AG10803 (cell line): Measurements from ENCODE around the gene CEP41.

Source experiments
- DNase-seq: peaks from one replicate; pipeline ENCODE4 v3.0.0; 2010; ENCODE audit warnings: low read depth
- H3K4me3 ChIP-seq: 2 replicates; pipeline ENCODE4 v1.5.1; 2011; ENCODE audit warnings: mild to moderate bottlenecking, low read length, control low read depth
- TF ChIP-seq, protein P1 (sequence below): conservative IDR thresholded peaks from 2 replicates; pipeline ENCODE4 v1.5.1; 2011; ENCODE audit warnings: mild to moderate bottlenecking, low read length, control low read depth, inconsistent platforms

Gene CEP41

DNA sequence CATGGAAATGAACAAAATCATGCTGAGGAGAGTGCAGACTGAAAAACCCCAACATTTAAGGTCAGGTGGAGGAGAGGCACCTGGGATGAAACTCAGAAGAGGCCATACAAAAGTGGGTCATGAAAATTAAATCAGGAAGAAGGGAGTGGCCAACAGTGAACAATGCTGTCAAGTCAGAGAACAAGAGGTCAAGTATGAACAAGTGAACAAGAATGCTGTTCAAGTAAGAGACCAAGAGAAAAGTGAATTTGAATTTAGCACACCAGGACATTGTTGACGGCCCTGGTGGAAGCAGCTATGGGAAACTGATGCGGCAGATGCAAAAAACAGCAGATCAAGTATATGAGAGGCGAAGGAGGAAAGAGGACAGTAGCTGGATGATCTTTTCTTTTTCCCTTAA lies 7.9 kb downstream of the CEP41 start:
- TF ChIP-seq, protein P1, sequence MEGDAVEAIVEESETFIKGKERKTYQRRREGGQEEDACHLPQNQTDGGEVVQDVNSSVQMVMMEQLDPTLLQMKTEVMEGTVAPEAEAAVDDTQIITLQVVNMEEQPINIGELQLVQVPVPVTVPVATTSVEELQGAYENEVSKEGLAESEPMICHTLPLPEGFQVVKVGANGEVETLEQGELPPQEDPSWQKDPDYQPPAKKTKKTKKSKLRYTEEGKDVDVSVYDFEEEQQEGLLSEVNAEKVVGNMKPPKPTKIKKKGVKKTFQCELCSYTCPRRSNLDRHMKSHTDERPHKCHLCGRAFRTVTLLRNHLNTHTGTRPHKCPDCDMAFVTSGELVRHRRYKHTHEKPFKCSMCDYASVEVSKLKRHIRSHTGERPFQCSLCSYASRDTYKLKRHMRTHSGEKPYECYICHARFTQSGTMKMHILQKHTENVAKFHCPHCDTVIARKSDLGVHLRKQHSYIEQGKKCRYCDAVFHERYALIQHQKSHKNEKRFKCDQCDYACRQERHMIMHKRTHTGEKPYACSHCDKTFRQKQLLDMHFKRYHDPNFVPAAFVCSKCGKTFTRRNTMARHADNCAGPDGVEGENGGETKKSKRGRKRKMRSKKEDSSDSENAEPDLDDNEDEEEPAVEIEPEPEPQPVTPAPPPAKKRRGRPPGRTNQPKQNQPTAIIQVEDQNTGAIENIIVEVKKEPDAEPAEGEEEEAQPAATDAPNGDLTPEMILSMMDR, result no peak
- no peak overlapping the region for H3K4me3 ChIP-seq
- DNase-seq, result no peak

DNA sequence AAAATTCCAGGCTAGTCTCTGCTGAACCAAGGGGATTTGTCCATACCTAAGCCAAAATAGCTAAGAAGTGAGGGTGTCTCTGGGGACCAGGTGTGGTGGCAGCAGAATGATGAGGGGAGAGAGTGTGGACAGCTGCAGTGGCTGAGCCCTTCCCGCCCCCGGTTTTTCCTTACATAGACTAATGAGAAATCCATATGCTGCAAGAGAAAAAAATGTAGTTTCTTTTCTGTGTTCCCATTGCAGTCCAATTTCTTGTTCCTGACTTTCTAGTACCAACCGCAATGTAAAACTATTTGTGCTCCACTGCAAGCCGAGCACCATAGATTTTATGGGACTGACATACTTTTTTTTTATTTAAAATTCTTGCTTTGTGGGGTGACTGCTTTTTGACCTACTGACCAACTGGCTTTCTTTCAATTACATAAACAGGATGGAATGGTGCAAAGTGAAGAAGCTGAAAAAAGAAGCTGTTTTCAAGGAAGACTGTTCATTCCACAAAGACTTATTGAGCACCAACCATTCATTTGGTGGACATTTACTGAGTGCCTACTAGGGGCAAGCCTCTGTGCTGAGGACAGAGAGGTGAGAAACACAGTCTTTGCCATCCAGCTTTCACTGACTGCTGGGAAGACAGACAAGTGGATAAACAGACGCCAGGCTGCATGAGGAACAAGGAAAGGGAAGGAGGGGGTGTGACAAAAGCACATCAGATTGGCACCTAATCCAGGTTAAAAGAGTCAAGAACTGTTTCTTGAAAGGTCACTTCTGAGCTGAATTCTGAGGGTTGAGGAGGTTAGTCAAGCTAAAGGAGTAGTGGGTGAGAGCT lies 9.8 kb downstream of the CEP41 start:
- TF ChIP-seq, protein P1, result no peak
- peak overlapping the region; percentile 51 for H3K4me3 ChIP-seq
- peak; percentile 86 for DNase-seq

DNA sequence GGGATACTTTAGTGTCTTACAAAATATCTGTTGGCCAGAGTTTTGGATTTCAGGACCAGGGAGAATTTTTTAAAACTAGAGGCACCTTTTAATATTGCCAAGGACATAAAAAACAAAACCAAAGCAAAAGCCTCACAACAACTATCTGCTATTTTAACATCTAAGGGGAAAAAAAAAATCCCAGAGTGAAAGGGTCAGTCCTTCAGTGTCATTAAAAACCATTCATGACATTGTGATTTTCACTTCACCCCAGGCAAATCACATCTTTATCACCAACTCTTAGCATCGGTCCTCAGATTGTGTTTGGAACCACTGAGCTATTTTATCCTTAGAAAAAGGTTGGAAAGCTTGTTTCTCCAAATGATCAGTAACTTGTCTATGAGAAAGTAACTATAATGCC lies 10.7 kb downstream of the CEP41 start:
- no peak for DNase-seq
- no peak overlapping the region; the same call in 1 of the 2 replicates for H3K4me3 ChIP-seq
- TF ChIP-seq, protein P1, result no peak

GRCh38 chr7:130429019-130429418 lies 11.8 kb downstream of the CEP41 start:
- no peak for DNase-seq
- H3K4me3 ChIP-seq, result no peak overlapping the region
- TF ChIP-seq, protein P1, result no peak

DNA sequence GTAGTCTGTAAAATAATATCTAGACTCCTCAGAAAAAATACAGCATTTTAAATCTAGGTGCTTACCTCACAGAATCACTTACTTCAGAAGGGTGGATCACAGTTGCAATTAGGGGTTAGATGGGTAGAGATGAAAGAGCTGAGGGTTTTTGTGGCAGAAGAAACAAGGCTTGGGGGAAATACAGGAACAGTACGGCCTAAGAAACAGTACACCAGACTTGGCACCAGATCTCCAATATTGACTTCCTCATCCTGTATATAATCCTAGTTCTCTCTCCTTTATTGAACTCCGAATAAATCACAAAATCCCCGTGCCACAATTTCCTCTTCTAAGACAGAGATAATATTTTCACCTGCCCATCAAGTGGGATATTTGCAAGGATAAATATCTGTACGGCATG lies 14.3 kb downstream of the CEP41 start:
- TF ChIP-seq, protein P1, result no peak
- DNase-seq, result no peak

GRCh38 chr7:130425796-130426195 lies 15.0 kb downstream of the CEP41 start:
- no peak overlapping the region for H3K4me3 ChIP-seq
- TF ChIP-seq, protein P1, result no peak
- DNase-seq, result no peak

More for the DNA sequence above, 14.3 kb downstream of the CEP41 start:
- H3K4me3 ChIP-seq, result no peak overlapping the region

DNA sequence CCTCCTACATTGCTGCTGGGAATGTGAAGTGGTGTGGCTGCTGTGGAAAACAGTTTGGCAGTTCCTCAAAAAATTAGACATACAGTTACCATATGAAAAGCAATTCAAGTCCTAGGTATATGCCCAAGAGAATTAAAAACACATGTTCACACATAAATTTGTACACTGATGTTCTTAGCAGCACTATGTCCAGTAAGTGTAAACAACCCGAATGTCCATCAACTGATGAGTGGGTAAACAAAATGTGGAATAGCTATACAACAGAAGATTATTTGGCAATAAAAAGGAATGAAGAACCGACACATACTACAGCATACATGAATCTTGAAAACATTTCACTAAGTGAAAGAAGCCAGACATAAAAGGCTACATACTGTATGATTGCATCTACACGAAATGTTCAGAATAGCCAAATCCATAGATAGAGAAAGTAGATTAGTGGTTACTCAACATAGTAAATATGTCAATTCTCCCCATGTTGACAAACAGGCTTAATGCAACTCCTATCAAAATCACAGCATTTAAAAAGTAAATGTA lies 17.2 kb downstream of the CEP41 start:
- H3K4me3 ChIP-seq, result no peak overlapping the region
- TF ChIP-seq, protein P1, result no peak
- no peak for DNase-seq
